Thymus (tissue), 11 donors: Measurements from ENCODE around the gene CYP3A4. TPM values are rescaled to one million over a fixed set of nuclear protein-coding genes. Genes with fewer than 3 reads are reported as not detected.
"Not testable (repeated sequence)": the region's sequence is repeated elsewhere in the genome, so short reads cannot be mapped to it uniquely, and the experiment has no call there.

Experiments
- DNase-seq, 9 donors: peaks; one replicate each; pipeline ENCODE4 v3.0.0-alpha.2; 2013; ENCODE audit warnings: low spot score in 9 of 9, low read depth in 6 of 9, missing footprints in 1 of 9
- H3K27ac ChIP-seq, 2 donors: one replicate each; pipeline ENCODE4 v1.5.1; 2013; ENCODE audit warnings: control low read depth in 1 of 2, low read depth in 1 of 2, low read length in 1 of 2, mild to moderate bottlenecking in 1 of 2, moderate library complexity in 1 of 2
- H3K27me3 ChIP-seq, 2 donors: one replicate each; pipeline ENCODE4 v1.5.1; 2013; ENCODE audit warnings: low read length in 1 of 2; ENCODE audit not compliant: control insufficient read depth in 2 of 2, insufficient read depth in 1 of 2
- H3K36me3 ChIP-seq, 2 donors: one replicate each; pipeline ENCODE4 v1.5.1; 2013; ENCODE audit warnings: low read length in 1 of 2, mild to moderate bottlenecking in 1 of 2, moderate library complexity in 1 of 2; ENCODE audit not compliant: control insufficient read depth in 2 of 2, insufficient read depth in 2 of 2
- H3K4me1 ChIP-seq, 2 donors: one replicate each; pipeline ENCODE4 v1.5.1; 2013; ENCODE audit warnings: low read length in 2 of 2; ENCODE audit not compliant: control insufficient read depth in 2 of 2, insufficient read depth in 2 of 2
- H3K4me3 ChIP-seq, 2 donors: one replicate each; pipeline ENCODE4 v1.5.1; 2013; ENCODE audit warnings: low read length in 2 of 2, control low read depth in 1 of 2, mild to moderate bottlenecking in 1 of 2
- H3K9me3 ChIP-seq, 2 donors: one replicate each; pipeline ENCODE4 v1.5.1; 2013; ENCODE audit warnings: low read length in 1 of 2, mild to moderate bottlenecking in 1 of 2; ENCODE audit not compliant: control insufficient read depth in 2 of 2, insufficient read depth in 1 of 2
- WGBS: extraction: QIAGEN DNeasy Blood & Tissue Kit; methylation state at CpG from one replicate; pipeline ENCODE4 v1.1.7; 2013; 5-methylcytosine and 5-hydroxymethylcytosine counted together
- polyA plus RNA-seq: library from polyadenylated mRNA; stranded (reverse); fragments of 200-250 nt; gene quantifications from one replicate; pipeline ENCODE4 v1.2.3, GENCODE V29; 2013
- total RNA-seq: library from RNA; stranded (reverse); fragments of 120-200 nt; gene quantifications from one replicate; pipeline ENCODE4 v1.2.4, GENCODE V29; 2013
- donor health status: healthy.

Gene CYP3A4
- total and polyA plus RNA-seq, 2 donors, result 11.0 to 11.1 TPM

- 93% methylated on average over 2 of the region's 2 CpGs for WGBS
- DNase-seq, result no peak
- no peak overlapping the region for H3K27ac ChIP-seq
- H3K27me3 ChIP-seq, result no peaks in the 10 kb centered on the region
- H3K36me3 ChIP-seq, result no peaks in the 10 kb centered on the region
- H3K4me3 ChIP-seq, result no peak overlapping the region
- H3K9me3 ChIP-seq, result no peaks in the 10 kb centered on the region
- H3K4me1 ChIP-seq, result no peaks in the 10 kb centered on the region
Observed at GRCh38 chr7:99768471-99768870, 15.5 kb downstream of the CYP3A4 start.

GRCh38 chr7:99767662-99768061 lies 16.3 kb downstream of the CYP3A4 start:
- no peaks in the 10 kb centered on the region for H3K27me3 ChIP-seq
- H3K36me3 ChIP-seq, result no peaks in the 10 kb centered on the region
- no peak overlapping the region for H3K4me3 ChIP-seq
- 38% methylated on average over 1 of the region's 1 CpG for WGBS
- no peak for DNase-seq
- no peak overlapping the region for H3K27ac ChIP-seq
- H3K4me1 ChIP-seq, result no peaks in the 10 kb centered on the region
- H3K9me3 ChIP-seq, result no peaks in the 10 kb centered on the region

- H3K27me3 ChIP-seq, result no peaks in the 10 kb centered on the region
Observed at GRCh38 chr7:99766484-99767099, 17.4 kb downstream of the CYP3A4 start.

GRCh38 chr7:99764478-99764877 lies 19.5 kb downstream of the CYP3A4 start:
- no peak for DNase-seq

More at GRCh38 chr7:99766484-99767099, 17.4 kb downstream of the CYP3A4 start:
- no peak for DNase-seq
- Histone ChIP-seq H3K4me3 (no peak overlapping the region), H3K9me3 (no peaks in the 10 kb centered on the region), H3K4me1 (no peaks in the 10 kb centered on the region), H3K36me3 (no peaks in the 10 kb centered on the region), H3K27ac (peak overlapping the region in 1 of 2 donors; percentile 53)
- 89% methylated on average over 3 of the region's 3 CpGs for WGBS

GRCh38 chr7:99762680-99763327 lies 21.2 kb downstream of the CYP3A4 start:
- Histone ChIP-seq H3K9me3 (no peaks in the 10 kb centered on the region), H3K36me3 (no peaks in the 10 kb centered on the region), H3K27ac (no peak overlapping the region), H3K27me3 (no peaks in the 10 kb centered on the region), H3K4me1 (no peaks in the 10 kb centered on the region), H3K4me3 (no peak overlapping the region)
- 91% methylated on average over 7 of the region's 7 CpGs for WGBS
- peak in 1 of 9 donors; percentile 3 for DNase-seq

More at GRCh38 chr7:99764478-99764877, 19.5 kb downstream of the CYP3A4 start:
- H3K4me3 ChIP-seq, result no peak overlapping the region
- no peak overlapping the region for H3K27ac ChIP-seq
- H3K27me3 ChIP-seq, result no peaks in the 10 kb centered on the region
- H3K36me3 ChIP-seq, result no peaks in the 10 kb centered on the region
- no peaks in the 10 kb centered on the region for H3K4me1 ChIP-seq
- no peaks in the 10 kb centered on the region for H3K9me3 ChIP-seq
- WGBS, result 95% methylated on average over 3 of the region's 3 CpGs

GRCh38 chr7:99755085-99755484 lies 28.9 kb downstream of the CYP3A4 start:
- Histone ChIP-seq H3K36me3 (no peaks in the 10 kb centered on the region), H3K4me3 (no peak overlapping the region), H3K9me3 (no peaks in the 10 kb centered on the region), H3K27ac (no peak overlapping the region), H3K4me1 (no peaks in the 10 kb centered on the region), H3K27me3 (peaks cover 3 to 14% of the 10 kb centered on the region in 2 donors)
- no peak for DNase-seq
- WGBS, result 93% methylated on average over 1 of the region's 1 CpG

- WGBS, result 80% methylated on average over 3 of the region's 3 CpGs
- Histone ChIP-seq H3K27ac (no peak overlapping the region), H3K9me3 (no peaks in the 10 kb centered on the region), H3K4me3 (no peak overlapping the region), H3K27me3 (peaks cover 3 to 14% of the 10 kb centered on the region in 2 donors), H3K4me1 (no peaks in the 10 kb centered on the region), H3K36me3 (no peaks in the 10 kb centered on the region)
- DNase-seq, result no peak
Observed at GRCh38 chr7:99752356-99752755, 31.6 kb downstream of the CYP3A4 start.

- not testable (repeated sequence) for DNase-seq, H3K27ac ChIP-seq, H3K9me3 ChIP-seq, H3K36me3 ChIP-seq, H3K4me3 ChIP-seq, H3K4me1 ChIP-seq
- 10% methylated on average over 5 of the region's 5 CpGs for WGBS
- H3K27me3 ChIP-seq, result peaks cover 3 to 14% of the 10 kb centered on the region in 2 donors
Observed at GRCh38 chr7:99751322-99752052, 32.5 kb downstream of the CYP3A4 start.
